Pons (tissue), 1 donor: ENCODE measurements around the gene ALG6.
"Not testable (repeated sequence)": the region's sequence is repeated elsewhere in the genome, so short reads cannot be mapped to it uniquely, and the experiment has no call there.

Source experiments
- DNase-seq: peaks from one replicate; pipeline ENCODE4 v3.0.0-alpha.2; 2016; ENCODE audit warnings: low spot score

The ALG6 gene

GRCh38 chr1:63414691-63415365, 47.4 kb downstream of the ALG6 start:
- peak; percentile 5 for DNase-seq

GRCh38 chr1:63418101-63418500, 50.7 kb downstream of the ALG6 start:
- DNase-seq: no peak

GRCh38 chr1:63420746-63421145, 53.3 kb downstream of the ALG6 start:
- DNase-seq: not testable (repeated sequence)

- DNase-seq: no peak
Observed at GRCh38 chr1:63423649-63424048, 56.2 kb downstream of the ALG6 start.

GRCh38 chr1:63428815-63429214, 61.4 kb downstream of the ALG6 start:
- DNase-seq: no peak

GRCh38 chr1:63429281-63429680, 61.9 kb downstream of the ALG6 start:
- DNase-seq: no peak

- no peak for DNase-seq
Observed at GRCh38 chr1:63435161-63435560, 67.7 kb downstream of the ALG6 start.

- DNase-seq: no peak
Observed at GRCh38 chr1:63442141-63442475, 74.7 kb downstream of the ALG6 start.

- DNase-seq: no peak
Observed at GRCh38 chr1:63448731-63449246, 81.4 kb downstream of the ALG6 start.

- no peak for DNase-seq
Observed at GRCh38 chr1:63450416-63450815, 83.0 kb downstream of the ALG6 start.

GRCh38 chr1:63453232-63453631, 85.8 kb downstream of the ALG6 start:
- no peak for DNase-seq

- no peak for DNase-seq
Observed at GRCh38 chr1:63454269-63454668, 86.8 kb downstream of the ALG6 start.

- no peak for DNase-seq
Observed at GRCh38 chr1:63458750-63459149, 91.3 kb downstream of the ALG6 start.

- DNase-seq: no peak
Observed at GRCh38 chr1:63461661-63462230, 94.3 kb downstream of the ALG6 start.

GRCh38 chr1:63463248-63463647, 95.8 kb downstream of the ALG6 start:
- no peak for DNase-seq

GRCh38 chr1:63466181-63466580, 98.8 kb downstream of the ALG6 start:
- no peak for DNase-seq

- DNase-seq: no peak
Observed at GRCh38 chr1:63466759-63467158, 99.3 kb downstream of the ALG6 start.

GRCh38 chr1:63468683-63469082, 101.3 kb downstream of the ALG6 start:
- DNase-seq: not testable (repeated sequence)

GRCh38 chr1:63475761-63476160, 108.3 kb downstream of the ALG6 start:
- DNase-seq: no peak

GRCh38 chr1:63480057-63480456, 112.6 kb downstream of the ALG6 start:
- DNase-seq: no peak

- no peak for DNase-seq
Observed at GRCh38 chr1:63486629-63487028, 119.2 kb downstream of the ALG6 start.

GRCh38 chr1:63487336-63488065, 120.1 kb downstream of the ALG6 start:
- no peak for DNase-seq
